Measurements from ENCODE around the gene MBD1.
"Not testable (repeated sequence)": the region's sequence is repeated elsewhere in the genome, so short reads cannot be mapped to it uniquely, and the experiment has no call there.

Gene MBD1
- 97.0 reads per million, percentile 82 among the genes with 10 or more reads in this experiment for total RNA-seq

- DNase-seq = peak; percentile 96
These were observed at the start of gene MBD1 for GRCh38 chr18:50281295-50281971. TSS of gene MBD1 (minus strand) at chr18:50281523. CDS start at chr18:50279992, 1,531 bp downstream.

- DNase-seq = no peak
These were observed 48.9 kb upstream of the MBD1 start for GRCh38 chr18:50330176-50330575.

GRCh38 chr18:50327983-50328382 is 46.7 kb upstream of the MBD1 start:
- DNase-seq = no peak

- no peak for DNase-seq
These were observed 39.4 kb upstream of the MBD1 start for GRCh38 chr18:50320719-50321118.

GRCh38 chr18:50315100-50315871 is 34.0 kb upstream of the MBD1 start:
- no peak for DNase-seq

- DNase-seq = no peak
These were observed 32.6 kb upstream of the MBD1 start for GRCh38 chr18:50313873-50314460.

GRCh38 chr18:50313031-50313607 is 31.8 kb upstream of the MBD1 start:
- no peak for DNase-seq

- DNase-seq = no peak
These were observed 31.1 kb upstream of the MBD1 start for GRCh38 chr18:50312296-50313030.

- DNase-seq = no peak
These were observed 30.3 kb upstream of the MBD1 start for GRCh38 chr18:50311650-50312049.

GRCh38 chr18:50310080-50310479 is 28.8 kb upstream of the MBD1 start:
- no peak for DNase-seq

- not testable (repeated sequence) for DNase-seq
These were observed 27.5 kb upstream of the MBD1 start for GRCh38 chr18:50308851-50309250.

- peak; percentile 88 for DNase-seq
These were observed 26.6 kb upstream of the MBD1 start for GRCh38 chr18:50307738-50308470.

GRCh38 chr18:50307400-50307737 is 26.0 kb upstream of the MBD1 start:
- DNase-seq = no peak

- DNase-seq = no peak
These were observed 25.6 kb upstream of the MBD1 start for GRCh38 chr18:50306944-50307343.

- DNase-seq = no peak
These were observed 19.8 kb upstream of the MBD1 start for GRCh38 chr18:50301074-50301473.

GRCh38 chr18:50299626-50300388 is 18.5 kb upstream of the MBD1 start:
- no peak for DNase-seq

- DNase-seq = no peak
These were observed 17.3 kb upstream of the MBD1 start for GRCh38 chr18:50298443-50299284.

GRCh38 chr18:50297621-50298442 is 16.5 kb upstream of the MBD1 start:
- DNase-seq = no peak

GRCh38 chr18:50293039-50293438 is 11.7 kb upstream of the MBD1 start:
- no peak for DNase-seq

- no peak for DNase-seq
These were observed 7.8 kb upstream of the MBD1 start for GRCh38 chr18:50289108-50289443.

Measured in effector CD4-positive, alpha-beta T cell (primary cell).